SK-N-SH treated with all-trans-retinoic acid at 6 μM for 48 hours (cell line): ENCODE results near the gene TLE6.
"Not testable (repeated sequence)": the region's sequence is repeated elsewhere in the genome, so short reads cannot be mapped to it uniquely, and the experiment has no call there.

Experiments used
- ATAC-seq: fragments of 200-7000 bp; cut with Tn5 transposase; 3 replicates; pipeline ENCODE4 v1.9.1; 2020; ENCODE audit warnings: mild to moderate bottlenecking, moderate library complexity
- ARNTL ChIP-seq: fragments of 450-650 bp; formaldehyde crosslinking; IDR thresholded peaks from 2 replicates; pipeline ENCODE4 v1.5.0; 2020; ENCODE audit warnings: low read depth, mild to moderate bottlenecking, moderate library complexity, borderline replicate concordance
- CSDC2 ChIP-seq: fragments of 250-450 bp; sonication (Bioruptor Pico); IDR thresholded peaks from 2 replicates; pipeline ENCODE4 v1.5.0; 2020; ENCODE audit warnings: mild to moderate bottlenecking, moderate library complexity
- ESRRG ChIP-seq: fragments of 250-450 bp; sonication (Bioruptor Pico); IDR thresholded peaks from 2 replicates; pipeline ENCODE4 v1.6.1; 2021; ENCODE audit warnings: mild to moderate bottlenecking
- OSR1 ChIP-seq: fragments of 250-450 bp; sonication (Bioruptor Pico); IDR thresholded peaks from 2 replicates; pipeline ENCODE4 v1.8.0; 2022; ENCODE audit warnings: moderate library complexity, mild to moderate bottlenecking, inconsistent platforms
- PPARA ChIP-seq: fragments of 250-450 bp; sonication (Bioruptor Pico); IDR thresholded peaks from 2 replicates; pipeline ENCODE4 v1.5.0; 2020; ENCODE audit warnings: mild to moderate bottlenecking, borderline replicate concordance
- RARB ChIP-seq: fragments of 250-450 bp; sonication (Bioruptor Pico); IDR thresholded peaks from 2 replicates; pipeline ENCODE4 v1.8.0; 2021; ENCODE audit warnings: mild to moderate bottlenecking, moderate library complexity
- SNAI2 ChIP-seq: fragments of 250-450 bp; sonication (Bioruptor Pico); IDR thresholded peaks from 2 replicates; pipeline ENCODE4 v1.5.0; 2020; ENCODE audit warnings: mild to moderate bottlenecking, moderate library complexity
- TCF4 ChIP-seq: fragments of 250-450 bp; sonication (Bioruptor Pico); IDR thresholded peaks from 2 replicates; pipeline ENCODE4 v1.8.0; 2021; ENCODE audit warnings: mild to moderate bottlenecking, moderate library complexity, borderline replicate concordance
- TOX ChIP-seq: fragments of 250-450 bp; sonication (Bioruptor Pico); IDR thresholded peaks from 2 replicates; pipeline ENCODE4 v1.8.0; 2021; ENCODE audit warnings: mild to moderate bottlenecking, moderate library complexity, borderline replicate concordance
- ZC3H10 ChIP-seq: fragments of 250-450 bp; sonication (Bioruptor Pico); IDR thresholded peaks from 2 replicates; pipeline ENCODE4 v1.5.1; 2021; ENCODE audit warnings: mild to moderate bottlenecking, moderate library complexity
- ZFP3 ChIP-seq: fragments of 250-450 bp; sonication (Bioruptor Pico); IDR thresholded peaks from 2 replicates; pipeline ENCODE4 v1.5.0; 2020; ENCODE audit warnings: mild to moderate bottlenecking, moderate library complexity
- ZFP30 ChIP-seq: fragments of 450-650 bp; formaldehyde crosslinking; IDR thresholded peaks from 2 replicates; pipeline ENCODE4 v1.5.0; 2022; ENCODE audit warnings: mild to moderate bottlenecking, moderate library complexity
- ZNF565 ChIP-seq: fragments of 450-650 bp; formaldehyde crosslinking; conservative IDR thresholded peaks from 2 replicates; pipeline ENCODE4 v1.5.0; 2020; ENCODE audit warnings: low read depth, mild to moderate bottlenecking, moderate library complexity
- ZNF70 ChIP-seq: fragments of 450-650 bp; formaldehyde crosslinking; IDR thresholded peaks from 2 replicates; pipeline ENCODE4 v1.5.0; 2020; ENCODE audit warnings: mild to moderate bottlenecking, moderate library complexity
- ZNF8 ChIP-seq: fragments of 450-650 bp; formaldehyde crosslinking; IDR thresholded peaks from 2 replicates; pipeline ENCODE4 v1.5.0; 2020; ENCODE audit warnings: mild to moderate bottlenecking, moderate library complexity
- TF ChIP-seq, protein P1 (sequence below): fragments of 250-450 bp; sonication (Bioruptor Pico); IDR thresholded peaks from 2 replicates; pipeline ENCODE4 v1.5.1; 2021; ENCODE audit warnings: mild to moderate bottlenecking, moderate library complexity
- TF ChIP-seq, protein P2 (sequence below): fragments of 250-450 bp; sonication (Bioruptor Pico); IDR thresholded peaks from 2 replicates; pipeline ENCODE4 v1.8.0; 2021; ENCODE audit warnings: low read depth, mild to moderate bottlenecking, moderate library complexity, borderline replicate concordance
- TF ChIP-seq, protein P3 (sequence below): fragments of 250-450 bp; sonication (Bioruptor Pico); IDR thresholded peaks from 2 replicates; pipeline ENCODE4 v1.5.1; 2020; ENCODE audit warnings: low read depth, mild to moderate bottlenecking, moderate library complexity
- TF ChIP-seq, protein P4 (sequence below): fragments of 250-450 bp; sonication (Bioruptor Pico); IDR thresholded peaks from 2 replicates; pipeline ENCODE4 v1.8.0; 2020; ENCODE audit warnings: mild to moderate bottlenecking, moderate library complexity, borderline replicate concordance
- TF ChIP-seq, protein P5 (sequence below): fragments of 250-450 bp; sonication (Bioruptor Pico); IDR thresholded peaks from 2 replicates; pipeline ENCODE4 v1.5.0; 2020; ENCODE audit warnings: mild to moderate bottlenecking, moderate library complexity

TLE6 gene

DNA sequence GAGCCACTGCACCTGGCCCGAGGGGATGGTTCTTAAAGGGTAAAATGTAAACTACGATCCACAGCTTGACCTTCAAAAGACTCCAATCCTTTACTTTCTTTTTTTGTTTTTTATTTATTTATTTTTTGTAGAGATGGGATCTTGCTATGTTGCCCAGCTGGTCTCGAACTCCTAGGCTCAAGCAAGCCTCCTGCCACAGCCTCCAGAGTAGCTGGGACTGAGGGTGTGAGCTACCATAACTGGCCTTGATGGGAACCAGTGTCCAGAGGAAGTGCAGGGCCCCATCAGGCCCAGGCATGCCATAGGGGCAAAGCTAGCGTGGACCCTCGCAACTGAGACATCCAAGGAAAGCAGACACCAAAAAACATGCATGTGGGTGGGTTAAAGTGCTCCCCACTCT is 14.2 kb upstream of the TLE6 start:
- TF ChIP-seq ESRRG (no peak), RARB (no peak), PPARA (CRISPR knock-in tag) (no peak), TCF4 (no peak), OSR1 (CRISPR knock-in tag) (no peak), ARNTL (CRISPR knock-in tag) (no peak), ZNF8 (CRISPR knock-in tag) (no peak), ZFP3 (CRISPR knock-in tag) (no peak), TOX (CRISPR knock-in tag) (no peak), ZNF70 (CRISPR knock-in tag) (no peak), SNAI2 (no peak)
- TF ChIP-seq, protein P1, sequence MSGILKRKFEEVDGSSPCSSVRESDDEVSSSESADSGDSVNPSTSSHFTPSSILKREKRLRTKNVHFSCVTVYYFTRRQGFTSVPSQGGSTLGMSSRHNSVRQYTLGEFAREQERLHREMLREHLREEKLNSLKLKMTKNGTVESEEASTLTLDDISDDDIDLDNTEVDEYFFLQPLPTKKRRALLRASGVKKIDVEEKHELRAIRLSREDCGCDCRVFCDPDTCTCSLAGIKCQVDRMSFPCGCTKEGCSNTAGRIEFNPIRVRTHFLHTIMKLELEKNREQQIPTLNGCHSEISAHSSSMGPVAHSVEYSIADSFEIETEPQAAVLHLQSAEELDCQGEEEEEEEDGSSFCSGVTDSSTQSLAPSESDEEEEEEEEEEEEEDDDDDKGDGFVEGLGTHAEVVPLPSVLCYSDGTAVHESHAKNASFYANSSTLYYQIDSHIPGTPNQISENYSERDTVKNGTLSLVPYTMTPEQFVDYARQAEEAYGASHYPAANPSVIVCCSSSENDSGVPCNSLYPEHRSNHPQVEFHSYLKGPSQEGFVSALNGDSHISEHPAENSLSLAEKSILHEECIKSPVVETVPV (CRISPR knock-in tag), result no peak
- TF ChIP-seq, protein P2, sequence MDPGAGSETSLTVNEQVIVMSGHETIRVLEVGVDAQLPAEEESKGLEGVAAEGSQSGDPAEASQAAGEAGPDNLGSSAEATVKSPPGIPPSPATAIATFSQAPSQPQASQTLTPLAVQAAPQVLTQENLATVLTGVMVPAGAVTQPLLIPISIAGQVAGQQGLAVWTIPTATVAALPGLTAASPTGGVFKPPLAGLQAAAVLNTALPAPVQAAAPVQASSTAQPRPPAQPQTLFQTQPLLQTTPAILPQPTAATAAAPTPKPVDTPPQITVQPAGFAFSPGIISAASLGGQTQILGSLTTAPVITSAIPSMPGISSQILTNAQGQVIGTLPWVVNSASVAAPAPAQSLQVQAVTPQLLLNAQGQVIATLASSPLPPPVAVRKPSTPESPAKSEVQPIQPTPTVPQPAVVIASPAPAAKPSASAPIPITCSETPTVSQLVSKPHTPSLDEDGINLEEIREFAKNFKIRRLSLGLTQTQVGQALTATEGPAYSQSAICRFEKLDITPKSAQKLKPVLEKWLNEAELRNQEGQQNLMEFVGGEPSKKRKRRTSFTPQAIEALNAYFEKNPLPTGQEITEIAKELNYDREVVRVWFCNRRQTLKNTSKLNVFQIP (CRISPR knock-in tag), result no peak
- TF ChIP-seq, protein P3, sequence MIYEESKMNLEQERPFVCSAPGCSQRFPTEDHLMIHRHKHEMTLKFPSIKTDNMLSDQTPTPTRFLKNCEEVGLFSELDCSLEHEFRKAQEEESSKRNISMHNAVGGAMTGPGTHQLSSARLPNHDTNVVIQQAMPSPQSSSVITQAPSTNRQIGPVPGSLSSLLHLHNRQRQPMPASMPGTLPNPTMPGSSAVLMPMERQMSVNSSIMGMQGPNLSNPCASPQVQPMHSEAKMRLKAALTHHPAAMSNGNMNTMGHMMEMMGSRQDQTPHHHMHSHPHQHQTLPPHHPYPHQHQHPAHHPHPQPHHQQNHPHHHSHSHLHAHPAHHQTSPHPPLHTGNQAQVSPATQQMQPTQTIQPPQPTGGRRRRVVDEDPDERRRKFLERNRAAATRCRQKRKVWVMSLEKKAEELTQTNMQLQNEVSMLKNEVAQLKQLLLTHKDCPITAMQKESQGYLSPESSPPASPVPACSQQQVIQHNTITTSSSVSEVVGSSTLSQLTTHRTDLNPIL, result no peak
- TF ChIP-seq, protein P4, sequence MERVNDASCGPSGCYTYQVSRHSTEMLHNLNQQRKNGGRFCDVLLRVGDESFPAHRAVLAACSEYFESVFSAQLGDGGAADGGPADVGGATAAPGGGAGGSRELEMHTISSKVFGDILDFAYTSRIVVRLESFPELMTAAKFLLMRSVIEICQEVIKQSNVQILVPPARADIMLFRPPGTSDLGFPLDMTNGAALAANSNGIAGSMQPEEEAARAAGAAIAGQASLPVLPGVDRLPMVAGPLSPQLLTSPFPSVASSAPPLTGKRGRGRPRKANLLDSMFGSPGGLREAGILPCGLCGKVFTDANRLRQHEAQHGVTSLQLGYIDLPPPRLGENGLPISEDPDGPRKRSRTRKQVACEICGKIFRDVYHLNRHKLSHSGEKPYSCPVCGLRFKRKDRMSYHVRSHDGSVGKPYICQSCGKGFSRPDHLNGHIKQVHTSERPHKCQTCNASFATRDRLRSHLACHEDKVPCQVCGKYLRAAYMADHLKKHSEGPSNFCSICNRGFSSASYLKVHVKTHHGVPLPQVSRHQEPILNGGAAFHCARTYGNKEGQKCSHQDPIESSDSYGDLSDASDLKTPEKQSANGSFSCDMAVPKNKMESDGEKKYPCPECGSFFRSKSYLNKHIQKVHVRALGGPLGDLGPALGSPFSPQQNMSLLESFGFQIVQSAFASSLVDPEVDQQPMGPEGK (CRISPR knock-in tag), result no peak
- TF ChIP-seq, protein P5, sequence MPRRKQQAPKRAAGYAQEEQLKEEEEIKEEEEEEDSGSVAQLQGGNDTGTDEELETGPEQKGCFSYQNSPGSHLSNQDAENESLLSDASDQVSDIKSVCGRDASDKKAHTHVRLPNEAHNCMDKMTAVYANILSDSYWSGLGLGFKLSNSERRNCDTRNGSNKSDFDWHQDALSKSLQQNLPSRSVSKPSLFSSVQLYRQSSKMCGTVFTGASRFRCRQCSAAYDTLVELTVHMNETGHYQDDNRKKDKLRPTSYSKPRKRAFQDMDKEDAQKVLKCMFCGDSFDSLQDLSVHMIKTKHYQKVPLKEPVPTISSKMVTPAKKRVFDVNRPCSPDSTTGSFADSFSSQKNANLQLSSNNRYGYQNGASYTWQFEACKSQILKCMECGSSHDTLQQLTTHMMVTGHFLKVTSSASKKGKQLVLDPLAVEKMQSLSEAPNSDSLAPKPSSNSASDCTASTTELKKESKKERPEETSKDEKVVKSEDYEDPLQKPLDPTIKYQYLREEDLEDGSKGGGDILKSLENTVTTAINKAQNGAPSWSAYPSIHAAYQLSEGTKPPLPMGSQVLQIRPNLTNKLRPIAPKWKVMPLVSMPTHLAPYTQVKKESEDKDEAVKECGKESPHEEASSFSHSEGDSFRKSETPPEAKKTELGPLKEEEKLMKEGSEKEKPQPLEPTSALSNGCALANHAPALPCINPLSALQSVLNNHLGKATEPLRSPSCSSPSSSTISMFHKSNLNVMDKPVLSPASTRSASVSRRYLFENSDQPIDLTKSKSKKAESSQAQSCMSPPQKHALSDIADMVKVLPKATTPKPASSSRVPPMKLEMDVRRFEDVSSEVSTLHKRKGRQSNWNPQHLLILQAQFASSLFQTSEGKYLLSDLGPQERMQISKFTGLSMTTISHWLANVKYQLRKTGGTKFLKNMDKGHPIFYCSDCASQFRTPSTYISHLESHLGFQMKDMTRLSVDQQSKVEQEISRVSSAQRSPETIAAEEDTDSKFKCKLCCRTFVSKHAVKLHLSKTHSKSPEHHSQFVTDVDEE (CRISPR knock-in tag), result no peak
- no peak for ATAC-seq

DNA sequence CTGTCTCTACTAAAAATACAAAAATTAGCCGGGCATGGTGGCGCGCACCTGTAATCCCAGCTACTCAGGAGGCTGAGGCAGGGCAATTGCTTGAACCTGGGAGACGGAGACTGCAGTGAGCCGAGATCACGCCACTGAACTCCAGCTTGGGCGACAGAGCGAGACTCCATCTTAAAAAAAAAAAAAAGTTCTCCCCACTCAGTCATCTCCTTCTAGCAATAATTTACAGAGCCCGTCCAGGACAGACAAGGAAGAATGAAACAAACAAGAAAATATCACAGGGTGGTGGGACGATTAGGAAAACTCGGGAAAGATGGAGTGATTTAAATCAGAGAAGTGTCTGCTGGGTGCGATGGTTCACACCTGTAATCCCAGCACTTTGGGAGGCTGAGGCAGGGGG is 13.7 kb upstream of the TLE6 start:
- not testable (repeated sequence) for ATAC-seq

DNA sequence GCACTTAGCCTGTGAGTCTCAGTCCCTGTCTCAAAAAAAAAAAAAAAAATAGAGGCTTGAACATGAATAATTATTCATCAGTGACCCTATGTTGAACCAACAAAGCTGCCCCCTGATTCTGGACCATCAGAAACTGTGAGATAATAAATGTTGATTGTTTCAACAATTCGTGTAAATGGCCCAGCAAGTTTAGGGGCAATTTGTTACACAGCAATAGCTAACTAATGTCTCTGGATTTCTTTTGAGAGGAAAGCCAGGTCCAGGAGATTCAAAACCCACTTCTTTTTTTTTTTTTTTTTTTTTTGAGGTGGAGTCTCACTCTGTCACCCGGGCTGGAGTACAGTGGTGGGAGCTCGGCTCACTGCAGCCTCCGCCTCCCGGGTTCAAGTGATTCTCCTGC is 12.5 kb upstream of the TLE6 start:
- TF ChIP-seq ZFP3 (CRISPR knock-in tag) (no peak), ZC3H10 (no peak), CSDC2 (CRISPR knock-in tag) (no peak), ZNF565 (CRISPR knock-in tag) (no peak), ARNTL (CRISPR knock-in tag) (no peak), ZFP30 (CRISPR knock-in tag) (no peak), RARB (no peak), PPARA (CRISPR knock-in tag) (no peak), ESRRG (no peak)
- TF ChIP-seq, protein P4 (CRISPR knock-in tag), result no peak
- TF ChIP-seq, protein P5 (CRISPR knock-in tag), result no peak

More for the DNA sequence above, 12.5 kb upstream of the TLE6 start:
- ATAC-seq, result no peak
